Right atrium auricular region (tissue), 2 donors: ENCODE measurements around the gene ZNF318. TPM values are rescaled to one million over a fixed set of nuclear protein-coding genes. Genes with fewer than 3 reads are reported as not detected.

Experiments used
- DNase-seq: peaks from one replicate; pipeline ENCODE4 v3.0.0-alpha.2; 2019; ENCODE audit warnings: low spot score
- H3K27ac ChIP-seq, 2 donors: fragments of 200-600 bp; sonication (generic); 1 replicate in 1 of 2; 2 replicates in 1 of 2; pipeline ENCODE4 v1.5.1; 2016 to 2019
- H3K27me3 ChIP-seq, 2 donors: fragments of 200-600 bp; sonication (generic); one replicate each; pipeline versions ENCODE4 v1.5.1 to v1.6.0; 2017 to 2019
- H3K36me3 ChIP-seq: fragments of 200-600 bp; sonication (generic); one replicate; pipeline ENCODE4 v1.5.1; 2016
- H3K4me1 ChIP-seq, 2 donors: fragments of 200-600 bp; sonication (generic); one replicate each; pipeline versions ENCODE4 v1.5.1 to v1.6.0; 2017 to 2019
- H3K4me3 ChIP-seq, 2 donors: fragments of 200-600 bp; sonication (generic); 1 replicate in 1 of 2; 2 replicates in 1 of 2; pipeline ENCODE4 v1.5.1; 2017 to 2019; ENCODE audit warnings: mild to moderate bottlenecking in 1 of 2, moderate library complexity in 1 of 2
- H3K9me3 ChIP-seq, 2 donors: fragments of 200-600 bp; sonication (generic); one replicate each; pipeline ENCODE4 v1.5.1; 2019
- total RNA-seq, 2 donors: library from RNA; depleted of rRNA; stranded (reverse); fragments of >200 nt; gene quantifications; one replicate each; pipeline ENCODE4 v1.1.0, GENCODE V29; 2016
- TF ChIP-seq, protein P1 (sequence below), 2 donors: fragments of 200-600 bp; sonication (generic); IDR thresholded peaks; one replicate each; pipeline ENCODE4 v1.5.1; 2019; ENCODE audit warnings: antibody characterized with exemption in 2 of 2

ZNF318 gene
- total RNA-seq, 2 donors from 2014 or later = 10.1 to 11.3 TPM

GRCh38 chr6:43298565-43299337, 70.7 kb downstream of the ZNF318 start:
- TF ChIP-seq, protein P1, sequence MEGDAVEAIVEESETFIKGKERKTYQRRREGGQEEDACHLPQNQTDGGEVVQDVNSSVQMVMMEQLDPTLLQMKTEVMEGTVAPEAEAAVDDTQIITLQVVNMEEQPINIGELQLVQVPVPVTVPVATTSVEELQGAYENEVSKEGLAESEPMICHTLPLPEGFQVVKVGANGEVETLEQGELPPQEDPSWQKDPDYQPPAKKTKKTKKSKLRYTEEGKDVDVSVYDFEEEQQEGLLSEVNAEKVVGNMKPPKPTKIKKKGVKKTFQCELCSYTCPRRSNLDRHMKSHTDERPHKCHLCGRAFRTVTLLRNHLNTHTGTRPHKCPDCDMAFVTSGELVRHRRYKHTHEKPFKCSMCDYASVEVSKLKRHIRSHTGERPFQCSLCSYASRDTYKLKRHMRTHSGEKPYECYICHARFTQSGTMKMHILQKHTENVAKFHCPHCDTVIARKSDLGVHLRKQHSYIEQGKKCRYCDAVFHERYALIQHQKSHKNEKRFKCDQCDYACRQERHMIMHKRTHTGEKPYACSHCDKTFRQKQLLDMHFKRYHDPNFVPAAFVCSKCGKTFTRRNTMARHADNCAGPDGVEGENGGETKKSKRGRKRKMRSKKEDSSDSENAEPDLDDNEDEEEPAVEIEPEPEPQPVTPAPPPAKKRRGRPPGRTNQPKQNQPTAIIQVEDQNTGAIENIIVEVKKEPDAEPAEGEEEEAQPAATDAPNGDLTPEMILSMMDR (IDR thresholded peaks at IDR 0.05) = no peak
- DNase-seq = no peak
- no peaks in the 10 kb centered on the region for H3K4me1 ChIP-seq
- no peaks in the 10 kb centered on the region for H3K9me3 ChIP-seq
- no peak overlapping the region for H3K27ac ChIP-seq
- H3K4me3 ChIP-seq = no peak overlapping the region
- no peaks in the 10 kb centered on the region for H3K27me3 ChIP-seq
- no peaks in the 10 kb centered on the region for H3K36me3 ChIP-seq

GRCh38 chr6:43297644-43298564, 71.5 kb downstream of the ZNF318 start, which contains the start of gene SLC22A7:
Gene SLC22A7 (plus strand): TSS chr6:43298260. CDS start chr6:43298359, 99 bp downstream.
- Histone ChIP-seq H3K4me1 (no peaks in the 10 kb centered on the region), H3K9me3 (no peaks in the 10 kb centered on the region), H3K36me3 (no peaks in the 10 kb centered on the region), H3K4me3 (no peak within 1 kb of the TSS), H3K27me3 (no peaks in the 10 kb centered on the region), H3K27ac (no peak within 1 kb of the TSS)
- TF ChIP-seq, protein P1 (IDR thresholded peaks at IDR 0.05) = no peak
- DNase-seq = no peak

- no peak overlapping the region for H3K27ac ChIP-seq
- TF ChIP-seq, protein P1 (IDR thresholded peaks at IDR 0.05) = no peak
- H3K36me3 ChIP-seq = no peaks in the 10 kb centered on the region
- H3K4me1 ChIP-seq = no peaks in the 10 kb centered on the region
- no peak overlapping the region for H3K4me3 ChIP-seq
- H3K27me3 ChIP-seq = no peaks in the 10 kb centered on the region
- DNase-seq = no peak
- H3K9me3 ChIP-seq = no peaks in the 10 kb centered on the region
Observed at GRCh38 chr6:43296780-43297497, 72.5 kb downstream of the ZNF318 start.

- Histone ChIP-seq H3K4me1 (no peaks in the 10 kb centered on the region), H3K27ac (no peak overlapping the region), H3K9me3 (no peaks in the 10 kb centered on the region), H3K4me3 (no peak overlapping the region), H3K27me3 (no peaks in the 10 kb centered on the region), H3K36me3 (no peaks in the 10 kb centered on the region)
- DNase-seq = no peak
- TF ChIP-seq, protein P1 (IDR thresholded peaks at IDR 0.05) = no peak
Observed at GRCh38 chr6:43295456-43295855, 74.0 kb downstream of the ZNF318 start.

DNA sequence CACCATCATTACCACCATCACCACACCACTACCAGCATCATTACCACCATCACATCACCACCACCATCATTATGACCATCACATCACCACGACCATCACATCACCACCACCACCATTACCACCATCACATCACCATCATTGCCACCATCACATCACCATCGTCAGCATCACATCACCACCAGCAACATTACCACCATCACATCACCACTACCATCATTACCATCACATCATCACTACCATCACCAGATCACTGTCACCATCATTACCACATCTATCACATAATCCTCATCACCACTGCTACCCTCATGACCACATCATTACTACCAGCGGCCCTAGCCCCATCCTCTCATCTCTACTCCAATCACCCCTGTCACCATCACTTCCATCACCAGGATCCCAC, 74.9 kb downstream of the ZNF318 start:
- no peak for DNase-seq
- TF ChIP-seq, protein P1 (IDR thresholded peaks at IDR 0.05) = no peak
- H3K4me3 ChIP-seq = no peak overlapping the region
- no peaks in the 10 kb centered on the region for H3K4me1 ChIP-seq
- H3K36me3 ChIP-seq = no peaks in the 10 kb centered on the region
- H3K9me3 ChIP-seq = no peaks in the 10 kb centered on the region
- H3K27me3 ChIP-seq = no peaks in the 10 kb centered on the region
- no peak overlapping the region for H3K27ac ChIP-seq
